Glutamatergic neuron (in vitro differentiated cells): ENCODE measurements around the gene MRPL50. TPM values are rescaled to one million over a fixed set of nuclear protein-coding genes. Genes with fewer than 3 reads are reported as not detected.

Source experiments
- DNase-seq: peaks from one replicate; pipeline ENCODE4 v3.0.0; 2022
- H3K27ac Mint-ChIP-seq: one replicate; pipeline ENCODE4 v1.8.0; 2020; ENCODE audit warnings: mild to moderate bottlenecking, mixed read lengths, inconsistent platforms; ENCODE audit not compliant: unreplicated experiment
- H3K27me3 Mint-ChIP-seq: one replicate; pipeline ENCODE4 v1.8.0; 2020; ENCODE audit warnings: mild to moderate bottlenecking, moderate library complexity, mixed read lengths, inconsistent platforms; ENCODE audit not compliant: unreplicated experiment
- H3K36me3 Mint-ChIP-seq: one replicate; pipeline ENCODE4 v1.8.0; 2020; ENCODE audit warnings: mild to moderate bottlenecking, mixed read lengths, inconsistent platforms; ENCODE audit not compliant: unreplicated experiment
- H3K4me1 Mint-ChIP-seq: one replicate; pipeline ENCODE4 v1.8.0; 2020; ENCODE audit warnings: mild to moderate bottlenecking, low read depth, mixed read lengths, inconsistent platforms; ENCODE audit not compliant: unreplicated experiment
- H3K4me3 Mint-ChIP-seq: one replicate; pipeline ENCODE4 v1.8.0; 2020; ENCODE audit warnings: mild to moderate bottlenecking, mixed read lengths, inconsistent platforms; ENCODE audit not compliant: unreplicated experiment
- H3K9me3 Mint-ChIP-seq: one replicate; pipeline ENCODE4 v1.8.0; 2020; ENCODE audit warnings: mild to moderate bottlenecking, moderate library complexity, mixed read lengths, inconsistent platforms; ENCODE audit not compliant: unreplicated experiment
- total RNA-seq: library from RNA; stranded (reverse); fragmentation: NEBNext Ultra II Directional; extraction: Animal tissue kit (Norgen Biotek cat#: 25700); gene quantifications from one replicate; pipeline ENCODE4 v1.2.1, GENCODE V29; 2021; ENCODE audit not compliant: unreplicated experiment
- TF ChIP-seq, protein P1 (sequence below): fragments of 200-600 bp; sonication (generic); IDR thresholded peaks from one replicate; pipeline ENCODE4 v1.5.0; 2021; ENCODE audit not compliant: partially characterized antibody, unreplicated experiment

The MRPL50 gene
- total RNA-seq, 1 donor from 2014 or later, result 15.4 TPM

DNA sequence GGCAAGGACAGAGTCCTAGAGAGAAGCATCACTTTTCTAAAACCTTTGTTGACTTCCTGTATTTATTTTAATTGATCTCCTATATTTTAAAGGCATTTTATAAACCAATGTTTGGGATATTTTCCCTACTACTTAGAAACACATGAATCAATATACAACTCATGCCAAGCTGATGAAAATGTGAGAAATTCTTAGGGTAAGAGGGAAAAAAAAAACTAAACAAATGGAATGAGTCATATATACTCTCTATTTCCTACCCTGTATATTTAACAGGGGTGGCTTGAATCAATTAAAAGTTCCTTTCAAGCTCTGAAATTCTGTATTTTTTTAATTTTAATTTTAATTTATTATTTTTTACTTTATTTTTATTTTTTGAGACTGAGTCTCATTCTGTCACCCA is 33.2 kb downstream of the MRPL50 start:
- DNase-seq, result no peak
- TF ChIP-seq, protein P1, sequence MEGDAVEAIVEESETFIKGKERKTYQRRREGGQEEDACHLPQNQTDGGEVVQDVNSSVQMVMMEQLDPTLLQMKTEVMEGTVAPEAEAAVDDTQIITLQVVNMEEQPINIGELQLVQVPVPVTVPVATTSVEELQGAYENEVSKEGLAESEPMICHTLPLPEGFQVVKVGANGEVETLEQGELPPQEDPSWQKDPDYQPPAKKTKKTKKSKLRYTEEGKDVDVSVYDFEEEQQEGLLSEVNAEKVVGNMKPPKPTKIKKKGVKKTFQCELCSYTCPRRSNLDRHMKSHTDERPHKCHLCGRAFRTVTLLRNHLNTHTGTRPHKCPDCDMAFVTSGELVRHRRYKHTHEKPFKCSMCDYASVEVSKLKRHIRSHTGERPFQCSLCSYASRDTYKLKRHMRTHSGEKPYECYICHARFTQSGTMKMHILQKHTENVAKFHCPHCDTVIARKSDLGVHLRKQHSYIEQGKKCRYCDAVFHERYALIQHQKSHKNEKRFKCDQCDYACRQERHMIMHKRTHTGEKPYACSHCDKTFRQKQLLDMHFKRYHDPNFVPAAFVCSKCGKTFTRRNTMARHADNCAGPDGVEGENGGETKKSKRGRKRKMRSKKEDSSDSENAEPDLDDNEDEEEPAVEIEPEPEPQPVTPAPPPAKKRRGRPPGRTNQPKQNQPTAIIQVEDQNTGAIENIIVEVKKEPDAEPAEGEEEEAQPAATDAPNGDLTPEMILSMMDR, result no peak
- H3K36me3 Mint-ChIP-seq, result no peaks in the 10 kb centered on the region
- H3K9me3 Mint-ChIP-seq, result no peaks in the 10 kb centered on the region
- H3K4me3 Mint-ChIP-seq, result no peak overlapping the region
- no peaks in the 10 kb centered on the region for H3K4me1 Mint-ChIP-seq
- H3K27ac Mint-ChIP-seq, result no peak overlapping the region
- no peaks in the 10 kb centered on the region for H3K27me3 Mint-ChIP-seq

DNA sequence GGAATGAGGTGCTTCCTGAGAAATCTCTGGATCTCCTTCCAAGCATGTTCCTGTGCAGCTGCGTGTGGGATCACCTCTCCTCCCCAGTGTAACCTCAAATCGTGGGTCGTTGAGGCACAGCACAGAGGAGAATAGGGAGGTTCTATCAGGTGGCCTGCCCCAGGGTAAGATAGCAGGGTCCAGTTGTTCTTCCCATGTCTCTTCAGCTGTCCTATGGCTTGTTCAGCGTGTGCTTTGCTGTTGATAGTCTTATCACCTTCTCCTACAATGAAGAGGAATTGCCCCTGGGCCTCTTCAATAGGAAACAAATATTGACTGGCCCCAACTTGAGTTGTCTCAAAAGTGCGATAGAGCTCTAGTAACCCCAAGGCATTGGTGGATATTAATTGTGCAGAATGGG is 36.0 kb downstream of the MRPL50 start:
- DNase-seq, result no peak
- no peaks in the 10 kb centered on the region for H3K4me1 Mint-ChIP-seq
- H3K27ac Mint-ChIP-seq, result no peak overlapping the region
- no peaks in the 10 kb centered on the region for H3K27me3 Mint-ChIP-seq
- no peaks in the 10 kb centered on the region for H3K9me3 Mint-ChIP-seq
- H3K4me3 Mint-ChIP-seq, result no peak overlapping the region
- TF ChIP-seq, protein P1, result no peak
- H3K36me3 Mint-ChIP-seq, result peaks cover 2% of the 10 kb centered on the region

DNA sequence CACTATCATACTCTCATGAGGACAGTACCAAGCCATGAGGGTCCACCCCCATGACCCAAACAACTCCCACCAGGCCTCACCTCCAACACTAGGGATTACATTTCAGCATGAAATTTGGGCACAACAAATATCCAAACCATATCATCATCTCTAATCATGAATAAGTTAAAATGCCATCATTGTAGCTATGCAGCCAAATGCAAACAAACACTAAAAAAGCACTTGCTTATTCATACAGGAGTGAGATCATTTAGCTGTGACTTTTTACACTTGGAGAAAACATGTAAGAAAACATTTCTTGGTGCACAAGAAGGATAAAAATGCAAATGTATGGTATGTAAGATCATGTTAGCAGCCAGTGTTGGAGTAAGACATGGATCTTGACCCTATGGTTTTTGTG is 37.8 kb downstream of the MRPL50 start:
- Mint-ChIP-seq H3K9me3 (no peaks in the 10 kb centered on the region), H3K36me3 (peaks cover 5% of the 10 kb centered on the region), H3K27me3 (no peaks in the 10 kb centered on the region), H3K27ac (no peak overlapping the region), H3K4me1 (no peaks in the 10 kb centered on the region), H3K4me3 (no peak overlapping the region)
- TF ChIP-seq, protein P1, result no peak
- no peak for DNase-seq

- H3K27me3 Mint-ChIP-seq, result no peaks in the 10 kb centered on the region
- H3K36me3 Mint-ChIP-seq, result peaks cover 5% of the 10 kb centered on the region
- no peak overlapping the region for H3K4me3 Mint-ChIP-seq
- no peak for DNase-seq
- H3K9me3 Mint-ChIP-seq, result no peaks in the 10 kb centered on the region
- no peaks in the 10 kb centered on the region for H3K4me1 Mint-ChIP-seq
- TF ChIP-seq, protein P1, result no peak
- H3K27ac Mint-ChIP-seq, result no peak overlapping the region
Observed at GRCh38 chr9:101359679-101360078, 38.7 kb downstream of the MRPL50 start.

- no peaks in the 10 kb centered on the region for H3K9me3 Mint-ChIP-seq
- H3K27ac Mint-ChIP-seq, result no peak overlapping the region
- peaks cover 5% of the 10 kb centered on the region for H3K36me3 Mint-ChIP-seq
- no peak for DNase-seq
- no peaks in the 10 kb centered on the region for H3K4me1 Mint-ChIP-seq
- TF ChIP-seq, protein P1, result no peak
- no peak overlapping the region for H3K4me3 Mint-ChIP-seq
- no peaks in the 10 kb centered on the region for H3K27me3 Mint-ChIP-seq
Observed at GRCh38 chr9:101356619-101357018, 41.8 kb downstream of the MRPL50 start.
